Right atrium auricular region (tissue), 2 donors: Measurements from ENCODE around the gene PCDHA11. TPM values are rescaled to one million over a fixed set of nuclear protein-coding genes. Genes with fewer than 3 reads are reported as not detected.

Source experiments
- DNase-seq: peaks from one replicate; pipeline ENCODE4 v3.0.0-alpha.2; 2019; ENCODE audit warnings: low spot score
- H3K27ac ChIP-seq, 2 donors: fragments of 200-600 bp; sonication (generic); 1 replicate in 1 of 2; 2 replicates in 1 of 2; pipeline ENCODE4 v1.5.1; 2016 to 2019
- H3K27me3 ChIP-seq, 2 donors: fragments of 200-600 bp; sonication (generic); one replicate each; pipeline versions ENCODE4 v1.5.1 to v1.6.0; 2017 to 2019
- H3K36me3 ChIP-seq: fragments of 200-600 bp; sonication (generic); one replicate; pipeline ENCODE4 v1.5.1; 2016
- H3K4me1 ChIP-seq, 2 donors: fragments of 200-600 bp; sonication (generic); one replicate each; pipeline versions ENCODE4 v1.5.1 to v1.6.0; 2017 to 2019
- H3K4me3 ChIP-seq, 2 donors: fragments of 200-600 bp; sonication (generic); 1 replicate in 1 of 2; 2 replicates in 1 of 2; pipeline ENCODE4 v1.5.1; 2017 to 2019; ENCODE audit warnings: mild to moderate bottlenecking in 1 of 2, moderate library complexity in 1 of 2
- H3K9me3 ChIP-seq, 2 donors: fragments of 200-600 bp; sonication (generic); one replicate each; pipeline ENCODE4 v1.5.1; 2019
- CTCF ChIP-seq, 2 donors: fragments of 200-600 bp; sonication (generic); IDR thresholded peaks; one replicate each; pipeline ENCODE4 v1.5.1; 2019; ENCODE audit warnings: antibody characterized with exemption in 2 of 2
- total RNA-seq, 2 donors: library from RNA; depleted of rRNA; stranded (reverse); fragments of >200 nt; gene quantifications; one replicate each; pipeline ENCODE4 v1.1.0, GENCODE V29; 2016

The PCDHA11 gene
- total RNA-seq, 2 donors from 2014 or later, result 0.12 to 0.96 TPM

GRCh38 chr5:140857177-140857986 is 11.4 kb upstream of the PCDHA11 start:
- Histone ChIP-seq H3K27me3 (no peaks in the 10 kb centered on the region), H3K36me3 (no peaks in the 10 kb centered on the region), H3K4me3 (no peak overlapping the region), H3K27ac (no peak overlapping the region), H3K4me1 (no peaks in the 10 kb centered on the region), H3K9me3 (peaks cover 0 to 29% of the 10 kb centered on the region in 2 donors)
- no peak for TF ChIP-seq CTCF (IDR thresholded peaks at IDR 0.05)
- DNase-seq, result no peak

- no peak for DNase-seq
- no peak for TF ChIP-seq CTCF (IDR thresholded peaks at IDR 0.05)
- Histone ChIP-seq H3K4me3 (no peak overlapping the region), H3K27me3 (no peaks in the 10 kb centered on the region), H3K4me1 (no peaks in the 10 kb centered on the region), H3K36me3 (no peaks in the 10 kb centered on the region), H3K27ac (no peak overlapping the region), H3K9me3 (peaks cover 0 to 32% of the 10 kb centered on the region in 2 donors)
Measured at GRCh38 chr5:140857987-140858240, 10.8 kb upstream of the PCDHA11 start.

- H3K27me3 ChIP-seq, result no peaks in the 10 kb centered on the region
- no peaks in the 10 kb centered on the region for H3K4me1 ChIP-seq
- no peak overlapping the region for H3K27ac ChIP-seq
- no peak overlapping the region for H3K4me3 ChIP-seq
- peaks cover 0 to 26% of the 10 kb centered on the region in 2 donors for H3K9me3 ChIP-seq
- no peak for TF ChIP-seq CTCF (IDR thresholded peaks at IDR 0.05)
- DNase-seq, result no peak
- no peaks in the 10 kb centered on the region for H3K36me3 ChIP-seq
Measured at GRCh38 chr5:140862441-140863295, 6.1 kb upstream of the PCDHA11 start.

GRCh38 chr5:140869555-140869886 is 764 bp downstream of the PCDHA11 start:
- no peaks in the 10 kb centered on the region for H3K4me1 ChIP-seq
- peaks cover 0 to 32% of the 10 kb centered on the region in 2 donors for H3K9me3 ChIP-seq
- H3K4me3 ChIP-seq, result no peak overlapping the region
- no peak for DNase-seq
- no peaks in the 10 kb centered on the region for H3K36me3 ChIP-seq
- no peak for TF ChIP-seq CTCF (IDR thresholded peaks at IDR 0.05)
- H3K27ac ChIP-seq, result no peak overlapping the region
- no peaks in the 10 kb centered on the region for H3K27me3 ChIP-seq

GRCh38 chr5:140870221-140871201 is 1.8 kb downstream of the PCDHA11 start:
- Histone ChIP-seq H3K4me3 (no peak overlapping the region), H3K36me3 (no peaks in the 10 kb centered on the region), H3K9me3 (peaks cover 0 to 41% of the 10 kb centered on the region in 2 donors), H3K4me1 (no peaks in the 10 kb centered on the region), H3K27ac (no peak overlapping the region), H3K27me3 (no peaks in the 10 kb centered on the region)
- no peak for DNase-seq
- TF ChIP-seq CTCF (IDR thresholded peaks at IDR 0.05), result no peak
